CD8-positive, alpha-beta memory T cell (primary cell): ENCODE data around the gene KCTD11. TPM values are rescaled to one million over a fixed set of nuclear protein-coding genes. Genes with fewer than 3 reads are reported as not detected.
"Not testable (repeated sequence)": the region's sequence is repeated elsewhere in the genome, so short reads cannot be mapped to it uniquely, and the experiment has no call there.

Source experiments
- CTCF ChIA-PET: fragments of 350-600 bp; sonication (Branson Sonifier 250); formaldehyde crosslinking; loops from one replicate; lab custom pipeline; 2021; ENCODE audit warnings: antibody characterized with exemption; lab: Charles Lee
- POLR2A ChIA-PET: fragments of 350-600 bp; sonication (Branson Sonifier 250); formaldehyde crosslinking; loops from one replicate; lab custom pipeline; 2021; ENCODE audit warnings: antibody characterized with exemption; lab: Charles Lee
- DNase-seq, 5 donors: peaks; one replicate each; pipeline versions ENCODE4 v3.0.0 to v3.0.0-alpha.2; 2020 to 2022; ENCODE audit warnings: mixed read lengths in 1 of 5
- H3K27ac ChIP-seq: one replicate; pipeline ENCODE4 v1.7.0; 2013; ENCODE audit warnings: low read depth, mild to moderate bottlenecking, low read length, moderate library complexity
- H3K27me3 ChIP-seq: 2 replicates; pipeline ENCODE4 v1.7.0; 2013; ENCODE audit warnings: low read length, mild to moderate bottlenecking; ENCODE audit not compliant: insufficient read depth, poor library complexity, severe bottlenecking
- H3K36me3 ChIP-seq: 2 replicates; pipeline ENCODE4 v1.7.0; 2013; ENCODE audit warnings: mild to moderate bottlenecking, low read length, moderate library complexity; ENCODE audit not compliant: insufficient read depth
- H3K4me1 ChIP-seq: 2 replicates; pipeline ENCODE4 v1.7.0; 2013; ENCODE audit warnings: mild to moderate bottlenecking, low read length, moderate library complexity; ENCODE audit not compliant: insufficient read depth
- H3K4me3 ChIP-seq: 2 replicates; pipeline ENCODE4 v1.7.0; 2013; ENCODE audit warnings: mild to moderate bottlenecking, low read length
- H3K9me3 ChIP-seq: 2 replicates; pipeline ENCODE4 v1.7.0; 2013; ENCODE audit warnings: mild to moderate bottlenecking, low read length
- H3K27ac Mint-ChIP-seq, 8 donors: one replicate each; pipeline ENCODE4 v1.8.0; 2020 to 2021; ENCODE audit warnings: mixed read lengths in 8 of 8, mild to moderate bottlenecking in 6 of 8, inconsistent platforms in 3 of 8, moderate library complexity in 3 of 8
- H3K27me3 Mint-ChIP-seq, 2 donors: one replicate each; pipeline ENCODE4 v1.8.0; 2020 to 2021; ENCODE audit warnings: mixed read lengths in 2 of 2, mild to moderate bottlenecking in 1 of 2, moderate library complexity in 1 of 2
- H3K36me3 Mint-ChIP-seq, 3 donors: one replicate each; pipeline ENCODE4 v1.8.0; 2020 to 2021; ENCODE audit warnings: mixed read lengths in 3 of 3, inconsistent platforms in 1 of 3, mild to moderate bottlenecking in 1 of 3
- H3K4me1 Mint-ChIP-seq, 3 donors: one replicate each; pipeline ENCODE4 v1.8.0; 2020 to 2021; ENCODE audit warnings: mixed read lengths in 3 of 3, inconsistent platforms in 1 of 3, mild to moderate bottlenecking in 1 of 3
- H3K4me3 Mint-ChIP-seq, 7 donors: one replicate each; pipeline ENCODE4 v1.8.0; 2020 to 2021; ENCODE audit warnings: mixed read lengths in 7 of 7, mild to moderate bottlenecking in 6 of 7, moderate library complexity in 4 of 7, inconsistent platforms in 2 of 7
- H3K9me3 Mint-ChIP-seq, 5 donors: one replicate each; pipeline ENCODE4 v1.8.0; 2020 to 2022; ENCODE audit warnings: mixed read lengths in 5 of 5, mild to moderate bottlenecking in 3 of 5, moderate library complexity in 2 of 5, inconsistent platforms in 1 of 5
- polyA plus RNA-seq: library from polyadenylated mRNA; unstranded; fragments of 300-500 nt; fragmentation: Illumina TruSeq; gene quantifications from one replicate; pipeline ENCODE4 v1.2.3, GENCODE V29; 2021
- total RNA-seq, 2 experiments: library from RNA; stranded (reverse); gene quantifications; one replicate each; pipeline ENCODE4 v1.2.3, GENCODE V29; 2021

KCTD11 gene
- total and polyA plus RNA-seq, 3 experiments from 2014 or later: 1.9 to 5.1 (median 4.6) TPM

DNA sequence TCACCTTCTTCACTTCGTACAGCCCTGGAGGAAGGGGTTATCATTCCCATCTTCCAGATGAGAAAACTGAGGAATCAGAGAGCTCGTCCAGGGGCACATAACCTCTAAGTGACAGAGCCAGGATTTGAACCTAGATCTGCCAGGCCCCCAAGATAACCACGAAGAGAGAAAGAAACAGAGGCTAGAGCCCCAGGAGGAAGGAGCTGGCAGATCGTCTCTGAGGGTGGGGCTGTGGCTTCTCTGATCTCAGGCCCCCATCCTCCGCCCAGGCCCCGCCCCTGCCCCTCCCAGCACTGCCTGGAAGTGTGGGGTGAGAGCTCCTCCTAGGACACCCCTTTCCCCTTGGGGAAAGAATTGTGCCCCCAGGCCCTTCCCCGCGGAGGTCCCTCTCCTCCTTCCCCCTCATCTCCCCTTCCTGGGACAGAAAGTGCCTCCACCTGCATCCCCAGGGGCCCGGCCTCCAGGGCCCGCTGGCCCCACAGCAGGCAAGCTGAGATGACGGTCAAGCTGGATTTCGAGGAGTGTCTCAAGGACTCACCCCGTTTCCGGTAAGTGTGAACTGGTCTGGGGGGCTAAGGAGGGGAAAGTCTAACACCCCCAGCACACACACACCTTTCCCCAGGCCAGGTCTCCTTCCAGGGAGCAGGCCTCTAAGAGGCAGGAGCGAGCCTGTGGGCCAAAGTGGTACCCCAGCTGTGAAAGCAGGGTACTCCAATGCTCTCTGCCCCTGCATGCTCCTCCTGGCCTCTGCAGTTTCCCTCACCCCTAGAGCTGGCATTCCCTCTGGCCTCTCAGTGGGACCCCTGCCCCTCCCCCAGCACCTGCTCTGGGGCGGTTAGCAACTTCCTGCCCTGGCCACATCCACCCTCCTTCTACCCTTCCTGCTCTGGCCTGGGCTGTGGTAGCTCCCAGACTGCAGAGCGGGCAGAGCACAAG lies 15.5 kb upstream of the KCTD11 start, which contains the start of gene ACAP1:
ACAP1 (plus strand) TSS at position 290 of the 936 bp plus-strand sequence; CDS start at position 496, 206 bp downstream.
- H3K27ac Mint-ChIP-seq: peak within 1 kb of the TSS; percentile 89 to 98 (median 97)
- H3K9me3 Mint-ChIP-seq: no peaks in the 10 kb centered on the region
- peak; percentile 78 to 90 (median 81) for DNase-seq
- peaks cover 0 to 37% (median 7%) of the 10 kb centered on the region in 3 donors for H3K36me3 Mint-ChIP-seq
- H3K4me1 ChIP-seq: peaks cover 69% of the 10 kb centered on the region
- H3K36me3 ChIP-seq: peaks cover 10% of the 10 kb centered on the region
- H3K4me3 ChIP-seq: peak within 1 kb of the TSS; percentile 99
- H3K4me3 Mint-ChIP-seq: peak within 1 kb of the TSS; percentile 88 to 98 (median 93)
- peak within 1 kb of the TSS; percentile 74 for H3K27ac ChIP-seq
- H3K4me1 Mint-ChIP-seq: peaks cover 47 to 68% (median 66%) of the 10 kb centered on the region in 3 donors
- H3K27me3 ChIP-seq: no peaks in the 10 kb centered on the region
- H3K27me3 Mint-ChIP-seq: no peaks in the 10 kb centered on the region
- ChIA-PET CTCF (interaction anchor here (1.0 to 8.9 kb wide), 14 partner anchors 11 to 351 kb away, joined by 3 to 85 read pairs (median 6); partner anchors contain the start of genes NEURL4, TMEM102, TMEM256 and TMEM95), POLR2A (interaction anchor here (0.7 to 2.2 kb wide), 24 partner anchors 9 to 351 kb away, joined by 3 to 24 read pairs (median 4); partner anchors contain the start of genes GABARAP, GPS2, MPDU1 and POLR2A)
- H3K9me3 ChIP-seq: no peaks in the 10 kb centered on the region

DNA sequence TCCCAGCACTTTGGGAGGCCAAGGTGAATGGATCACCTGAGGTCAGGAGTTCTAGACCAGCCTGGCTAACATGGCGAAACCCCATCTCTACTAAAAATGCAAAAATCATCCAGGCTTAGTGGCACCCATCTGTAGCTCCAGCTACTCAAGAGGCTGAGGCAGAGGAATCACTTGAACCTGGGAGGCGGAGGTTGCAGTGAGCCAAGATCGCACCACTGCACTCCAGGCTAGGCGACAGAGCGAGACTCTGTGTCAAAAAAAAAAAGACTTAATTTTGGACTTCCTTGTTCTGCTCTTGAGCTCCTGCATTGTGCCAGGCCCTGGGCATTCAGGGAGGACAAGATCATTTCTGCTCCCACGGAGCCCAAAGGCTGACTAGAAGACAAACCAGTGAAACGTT lies 14.4 kb upstream of the KCTD11 start:
- peak overlapping the region; percentile 99 for H3K4me3 ChIP-seq
- not testable (repeated sequence) for DNase-seq, H3K27me3 ChIP-seq, H3K9me3 Mint-ChIP-seq, H3K27me3 Mint-ChIP-seq, H3K27ac ChIP-seq, H3K9me3 ChIP-seq
- H3K36me3 Mint-ChIP-seq: peaks cover 0 to 47% (median 7%) of the 10 kb centered on the region in 3 donors
- CTCF ChIA-PET: interaction anchor here (1.0 to 8.9 kb wide), 9 partner anchors 10 to 99 kb away, joined by 3 to 85 read pairs (median 18); partner anchors contain the start of genes NEURL4, TMEM102, TMEM256 and TMEM95
- POLR2A ChIA-PET: interaction anchor here (1.2 to 2.2 kb wide), 9 partner anchors 8 to 223 kb away, joined by 4 to 24 read pairs (median 9); partner anchors contain the start of genes GPS2, SENP3 and TMEM256
- peak overlapping the region; percentile 21 to 98 (median 96) for H3K27ac Mint-ChIP-seq
- H3K36me3 ChIP-seq: peaks cover 21% of the 10 kb centered on the region
- H3K4me3 Mint-ChIP-seq: peak overlapping the region; percentile 88 to 98 (median 93)
- peaks cover 43 to 62% (median 59%) of the 10 kb centered on the region in 3 donors for H3K4me1 Mint-ChIP-seq
- H3K4me1 ChIP-seq: peaks cover 60% of the 10 kb centered on the region

DNA sequence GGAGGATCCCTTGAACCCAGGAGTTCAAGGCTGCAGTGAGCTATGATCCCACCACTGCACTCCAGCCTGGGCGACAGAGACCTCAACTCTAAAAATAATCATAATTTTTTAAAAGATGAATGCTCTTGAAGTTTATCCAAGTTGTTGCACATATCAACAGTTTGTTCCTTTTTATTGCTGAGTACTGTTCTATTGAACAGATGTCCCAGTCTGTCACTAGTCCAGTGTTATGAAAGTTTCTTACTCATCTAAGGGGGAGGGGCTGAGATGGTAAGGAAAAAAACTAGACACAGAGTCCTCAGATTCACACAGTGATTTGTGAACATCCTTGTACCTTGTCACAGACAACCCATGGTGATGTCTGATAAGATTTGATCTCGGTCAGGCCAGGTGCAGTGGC lies 11.8 kb upstream of the KCTD11 start:
- no peak overlapping the region for H3K27ac ChIP-seq
- POLR2A ChIA-PET: no interaction called here

DNA sequence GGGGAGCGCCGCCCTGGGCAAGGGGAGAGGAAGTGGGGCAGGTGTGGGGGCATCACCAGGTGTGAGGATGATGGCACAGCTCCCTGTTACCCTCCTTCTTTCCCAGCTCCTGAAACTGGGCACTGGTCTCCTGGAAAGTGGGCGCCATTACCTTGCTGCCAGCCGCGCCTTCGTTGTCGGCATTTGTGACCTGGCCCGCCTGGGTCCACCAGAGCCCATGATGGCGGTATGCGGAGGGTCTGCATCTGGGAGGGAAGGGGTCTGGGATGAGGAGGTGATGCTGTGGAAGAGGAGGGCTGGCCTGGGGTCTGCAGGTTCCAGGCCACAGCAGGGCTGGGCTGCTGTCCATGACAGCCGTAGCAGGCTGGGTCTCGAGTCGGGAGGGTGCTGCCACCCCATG lies 10.1 kb upstream of the KCTD11 start:
- H3K36me3 ChIP-seq: peaks cover 58% of the 10 kb centered on the region
- no peak overlapping the region for H3K4me3 ChIP-seq
- no peaks in the 10 kb centered on the region for H3K27me3 Mint-ChIP-seq
- H3K9me3 Mint-ChIP-seq: no peaks in the 10 kb centered on the region
- H3K4me1 ChIP-seq: peaks cover 29% of the 10 kb centered on the region
- H3K36me3 Mint-ChIP-seq: peaks cover 0 to 80% (median 16%) of the 10 kb centered on the region in 3 donors
- ChIA-PET POLR2A (no interaction called here), CTCF (interaction anchor here (0.7 to 8.9 kb wide), 4 partner anchors 9 to 62 kb away, joined by 3 to 85 read pairs (median 4); partner anchors contain the start of genes NEURL4 and TMEM95)
- H3K27me3 ChIP-seq: no peaks in the 10 kb centered on the region
- H3K27ac Mint-ChIP-seq: peak overlapping the region in 4 of 8 donors; percentile 58 to 75 (median 67)
- no peak overlapping the region for H3K27ac ChIP-seq
- peak overlapping the region in 1 of 7 donors; percentile 59 for H3K4me3 Mint-ChIP-seq
- H3K4me1 Mint-ChIP-seq: peaks cover 26 to 41% (median 38%) of the 10 kb centered on the region in 3 donors
- peak in 1 of 5 donors; percentile 36 for DNase-seq
- no peaks in the 10 kb centered on the region for H3K9me3 ChIP-seq

More for the DNA sequence above, 11.8 kb upstream of the KCTD11 start:
- Histone ChIP-seq H3K4me1 (peaks cover 40% of the 10 kb centered on the region), H3K9me3 (no peaks in the 10 kb centered on the region), H3K4me3 (no peak overlapping the region), H3K27me3 (no peaks in the 10 kb centered on the region), H3K36me3 (peaks cover 42% of the 10 kb centered on the region)
- CTCF ChIA-PET: interaction anchor here (8.9 kb wide), 1 partner anchor 15 kb away, joined by 85 read pairs; the partner anchor contains the start of gene NEURL4
- Mint-ChIP-seq H3K27ac (peak overlapping the region in 6 of 8 donors; percentile 32 to 72 (median 54)), H3K4me3 (peak overlapping the region in 3 of 7 donors; percentile 37 to 89 (median 68)), H3K27me3 (no peaks in the 10 kb centered on the region), H3K36me3 (peaks cover 0 to 70% (median 13%) of the 10 kb centered on the region in 3 donors), H3K4me1 (peaks cover 36 to 50% (median 45%) of the 10 kb centered on the region in 3 donors), H3K9me3 (no peaks in the 10 kb centered on the region)
- DNase-seq: no peak

DNA sequence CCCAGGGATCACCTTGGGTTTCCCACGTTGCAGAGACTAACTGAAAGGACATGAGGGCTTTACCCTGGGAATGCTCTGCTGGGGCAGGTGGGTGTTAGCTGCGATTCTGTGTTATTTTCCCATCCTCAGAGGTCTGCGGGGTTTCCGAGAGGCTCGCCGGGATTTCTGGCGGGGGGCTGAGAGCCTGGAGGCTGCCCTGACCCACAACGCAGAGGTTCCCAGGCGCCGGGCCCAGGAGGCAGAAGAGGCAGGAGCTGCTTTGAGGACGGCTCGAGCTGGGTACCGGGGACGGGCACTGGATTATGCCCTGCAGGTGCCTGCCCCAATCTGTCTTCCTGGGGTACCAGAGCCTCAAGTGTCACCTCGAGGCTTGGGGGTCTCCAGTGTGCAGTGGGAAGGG lies 8.7 kb upstream of the KCTD11 start:
- peaks cover 0 to 82% (median 17%) of the 10 kb centered on the region in 3 donors for H3K36me3 Mint-ChIP-seq
- ChIA-PET POLR2A (interaction anchor here (1.0 to 1.5 kb wide), 2 partner anchors 38 to 39 kb away, joined by 4 read pairs; no protein-coding TSS in a partner anchor), CTCF (interaction anchor here (1.4 to 9.3 kb wide), 4 partner anchors 7 to 62 kb away, joined by 3 to 79 read pairs (median 10); partner anchors contain the start of genes ACAP1 and SLC2A4)
- Histone ChIP-seq H3K27ac (no peak overlapping the region), H3K4me1 (peaks cover 19% of the 10 kb centered on the region), H3K9me3 (no peaks in the 10 kb centered on the region), H3K4me3 (no peak overlapping the region), H3K36me3 (peaks cover 72% of the 10 kb centered on the region), H3K27me3 (no peaks in the 10 kb centered on the region)
- no peak for DNase-seq
- H3K9me3 Mint-ChIP-seq: no peaks in the 10 kb centered on the region
- H3K4me1 Mint-ChIP-seq: peaks cover 15 to 32% (median 25%) of the 10 kb centered on the region in 3 donors
- H3K4me3 Mint-ChIP-seq: no peak overlapping the region
- H3K27me3 Mint-ChIP-seq: no peaks in the 10 kb centered on the region
- peak overlapping the region in 3 of 8 donors; percentile 75 to 81 (median 78) for H3K27ac Mint-ChIP-seq

DNA sequence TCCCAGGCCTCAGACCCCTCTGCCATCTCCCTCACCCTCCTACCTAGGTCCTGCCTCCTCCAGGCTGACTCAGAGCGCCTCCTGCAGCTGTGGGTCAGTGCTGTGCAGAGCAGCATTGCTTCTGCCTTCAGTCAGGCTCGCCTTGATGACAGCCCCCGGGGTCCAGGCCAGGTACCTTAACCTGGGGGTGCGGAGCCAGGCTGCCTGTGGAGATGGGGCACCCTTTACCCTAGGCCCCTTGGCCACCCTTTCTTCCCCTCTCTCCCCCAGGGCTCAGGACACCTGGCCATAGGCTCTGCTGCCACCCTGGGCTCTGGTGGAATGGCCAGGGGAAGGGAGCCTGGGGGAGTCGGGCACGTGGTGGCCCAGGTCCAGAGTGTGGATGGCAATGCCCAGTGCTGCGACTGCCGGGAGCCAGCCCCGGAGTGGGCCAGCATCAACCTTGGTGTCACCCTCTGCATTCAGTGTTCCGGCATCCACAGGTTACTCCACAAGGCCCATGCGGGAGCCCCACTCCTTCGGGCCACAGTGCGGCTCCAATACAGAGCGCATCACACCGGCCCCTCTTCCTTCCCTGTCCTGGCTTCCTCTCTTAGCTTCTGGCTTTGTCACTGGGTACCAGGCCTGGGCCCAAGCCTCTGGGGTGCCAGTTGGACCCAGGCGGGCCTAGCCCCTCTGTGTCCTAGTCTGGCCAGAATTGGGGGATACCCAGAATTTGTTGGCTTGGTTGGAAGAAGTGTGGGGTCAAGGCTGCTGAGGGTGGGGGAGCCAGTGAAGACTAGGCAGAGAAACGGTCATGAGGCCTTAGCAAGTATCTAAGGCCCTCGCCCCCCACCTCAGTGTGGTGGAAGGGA lies 5.0 kb upstream of the KCTD11 start:
- peaks cover 17 to 40% (median 20%) of the 10 kb centered on the region in 3 donors for H3K4me1 Mint-ChIP-seq
- H3K4me3 Mint-ChIP-seq: no peak overlapping the region
- peaks cover 0 to 73% (median 13%) of the 10 kb centered on the region in 3 donors for H3K36me3 Mint-ChIP-seq
- Histone ChIP-seq H3K4me3 (no peak overlapping the region), H3K27ac (no peak overlapping the region), H3K36me3 (peaks cover 57% of the 10 kb centered on the region), H3K9me3 (no peaks in the 10 kb centered on the region), H3K4me1 (peaks cover 15% of the 10 kb centered on the region), H3K27me3 (no peaks in the 10 kb centered on the region)
- H3K27me3 Mint-ChIP-seq: no peaks in the 10 kb centered on the region
- ChIA-PET CTCF (interaction anchor here (1.8 to 9.3 kb wide), 3 partner anchors 11 to 51 kb away, joined by 4 to 79 read pairs (median 14); partner anchors contain the start of gene ACAP1), POLR2A (interaction anchor here (1.1 kb wide), 1 partner anchor 17 kb away, joined by 4 read pairs; the partner anchor contains the start of gene NEURL4)
- DNase-seq: no peak
- H3K27ac Mint-ChIP-seq: peak overlapping the region in 5 of 8 donors; percentile 16 to 92 (median 74)
- no peaks in the 10 kb centered on the region for H3K9me3 Mint-ChIP-seq
